K562 (cell line): Measurements from ENCODE around the gene NDUFA5. TPM values are rescaled to one million over a fixed set of nuclear protein-coding genes. Genes with fewer than 3 reads are reported as not detected.
A peak's percentile ranks its signal among the peaks of the same experiment; 100 is the strongest.

Experiments used
- BMI1 ChIP-seq: fragments of 150-350 bp; IDR thresholded peaks from 2 replicates; pipeline ENCODE4 v1.6.1; 2014; ENCODE audit warnings: low read length
- CHD4 ChIP-seq: fragments of 200-600 bp; sonication (generic); IDR thresholded peaks from 3 replicates; pipeline ENCODE4 v1.6.1; 2012; ENCODE audit warnings: low read depth, mild to moderate bottlenecking, mixed read lengths, low read length, inconsistent platforms; ENCODE audit not compliant: insufficient read depth, insufficient replicate concordance, poor library complexity, severe bottlenecking
- E2F3 ChIP-seq: fragments of 250-450 bp; sonication (Bioruptor Pico); IDR thresholded peaks from 2 replicates; pipeline ENCODE4 v1.4.0; 2020; ENCODE audit warnings: mild to moderate bottlenecking
- ELF1 ChIP-seq: fragments of 200-800 bp; sonication (Bioruptor generic); IDR thresholded peaks from 2 replicates; pipeline ENCODE4 v1.6.1; 2016; ENCODE audit warnings: missing genetic modification characterization, missing compliant biosample characterization
- ELF4 ChIP-seq: fragments of 450-650 bp; formaldehyde crosslinking; IDR thresholded peaks from 2 replicates; pipeline ENCODE4 v1.4.0; 2022; ENCODE audit warnings: missing genetic modification characterization
- GATAD2B ChIP-seq: fragments of 450-650 bp; IDR thresholded peaks from 2 replicates; pipeline ENCODE4 v1.6.1; 2017; ENCODE audit warnings: mild to moderate bottlenecking, borderline replicate concordance
- HOXB6 ChIP-seq: fragments of 250-450 bp; sonication (Bioruptor Pico); IDR thresholded peaks from 2 replicates; pipeline ENCODE4 v1.5.1; 2022; ENCODE audit warnings: mild to moderate bottlenecking, borderline replicate concordance
- KDM2B ChIP-seq: fragments of 250-450 bp; sonication (Bioruptor Pico); IDR thresholded peaks from 2 replicates; pipeline ENCODE4 v1.8.0; 2021; ENCODE audit warnings: mild to moderate bottlenecking, moderate library complexity
- NR1H2 ChIP-seq: sonication (generic); formaldehyde crosslinking; IDR thresholded peaks from 2 replicates; pipeline ENCODE4 v1.4.0; 2020; ENCODE audit warnings: mild to moderate bottlenecking, missing genetic modification reagents
- PRPF4 ChIP-seq: fragments of 200-400 bp; formaldehyde crosslinking; IDR thresholded peaks from one replicate; pipeline ENCODE4 v1.6.1; 2017; ENCODE audit warnings: low read length, low read depth, mild to moderate bottlenecking; ENCODE audit not compliant: insufficient read depth, poor library complexity, severe bottlenecking
- SP2 ChIP-seq: IDR thresholded peaks from 2 replicates; pipeline ENCODE4 v1.6.1; 2011; ENCODE audit warnings: mild to moderate bottlenecking, low read depth, low read length, moderate library complexity; ENCODE audit not compliant: poor library complexity, severe bottlenecking; ENCODE audit errors: extremely low read depth
- SRF ChIP-seq, 2 experiments: fragments of 250-450, 450-650 bp in 1 of 2; sonication (Bioruptor Pico) in 1 of 2; sonication (generic) in 1 of 2; formaldehyde crosslinking; IDR thresholded peaks; 2 replicates each; pipeline versions ENCODE4 v1.5.0 to v1.5.1; 2020 to 2022; ENCODE audit warnings: mild to moderate bottlenecking in 1 of 2, missing genetic modification reagents in 1 of 2
- TAF7 ChIP-seq: fragments of 450-650 bp; IDR thresholded peaks from 2 replicates; pipeline ENCODE4 v1.6.1; 2016; ENCODE audit warnings: missing genetic modification characterization, missing compliant biosample characterization
- TRIM28 ChIP-seq: fragments of 450-650 bp; IDR thresholded peaks from 2 replicates; pipeline ENCODE4 v1.6.1; 2017
- XRCC5 ChIP-seq: fragments of 200-400 bp; formaldehyde crosslinking; IDR thresholded peaks from 2 replicates; pipeline ENCODE4 v1.6.1; 2017; ENCODE audit warnings: low read depth, mild to moderate bottlenecking, low read length
- ZNF12 ChIP-seq: sonication (generic); formaldehyde crosslinking; IDR thresholded peaks from 2 replicates; pipeline ENCODE4 v1.4.0; 2020; ENCODE audit warnings: mild to moderate bottlenecking, missing genetic modification reagents
- ZNF23 ChIP-seq: fragments of 250-450 bp; sonication (Bioruptor Pico); IDR thresholded peaks from 2 replicates; pipeline ENCODE4 v1.4.0; 2020; ENCODE audit warnings: mild to moderate bottlenecking
- ZNF239 ChIP-seq: fragments of 250-450 bp; sonication (Bioruptor Pico); IDR thresholded peaks from 2 replicates; pipeline ENCODE4 v1.4.0; 2020; ENCODE audit warnings: mild to moderate bottlenecking
- ZNF785 ChIP-seq: fragments of 250-450 bp; sonication (Bioruptor Pico); IDR thresholded peaks from 2 replicates; pipeline ENCODE4 v1.4.0; 2020; ENCODE audit warnings: mild to moderate bottlenecking
- ZSCAN29 ChIP-seq: fragments of 450-650 bp; IDR thresholded peaks from 2 replicates; pipeline ENCODE4 v1.6.1; 2017
- polyA plus RNA-seq, 8 experiments: library from polyadenylated mRNA; depleted of rRNA in 4 of 8; stranded (reverse) in 5 of 8; unstranded in 3 of 8; fragments of >200 nt; fragmentation: Nextera tagmentation in 2 of 8; fragmentation: Illumina TruSeq in 1 of 8; extraction: Ambion mirVana in 2 of 8; extraction: Trizol in 1 of 8; gene quantifications; 2 replicates each; pipeline versions ENCODE4 v1.2.1 to v1.2.3, GENCODE V29; 2011 to 2014; ENCODE audit warnings: inconsistent platforms in 1 of 8, missing spikeins in 1 of 8
- total RNA-seq, 7 experiments: library from RNA; depleted of rRNA in 6 of 7; stranded (reverse); fragments of >200 nt in 6 of 7; fragmentation: Illumina TruSeq in 2 of 7; extraction: Trizol in 2 of 7; gene quantifications; 2 replicates each; pipeline versions ENCODE4 v1.2.1 to v1.2.3, GENCODE V29; 2011 to 2021; ENCODE audit warnings: low replicate concordance in 1 of 7
- TF ChIP-seq, protein P1 (sequence below): fragments of 250-450 bp; sonication (Bioruptor Pico); IDR thresholded peaks from 2 replicates; pipeline ENCODE4 v1.5.0; 2022; ENCODE audit warnings: mild to moderate bottlenecking
- TF ChIP-seq, protein P2 (sequence below): fragments of 250-450 bp; sonication (Bioruptor Pico); IDR thresholded peaks from 2 replicates; pipeline ENCODE4 v1.6.1; 2021; ENCODE audit warnings: mild to moderate bottlenecking
- TF ChIP-seq, protein P3 (sequence below): sonication (generic); formaldehyde crosslinking; IDR thresholded peaks from 2 replicates; pipeline ENCODE4 v1.8.0; 2023; ENCODE audit warnings: mild to moderate bottlenecking, missing genetic modification reagents
- TF ChIP-seq, protein P4 (sequence below): IDR thresholded peaks from 2 replicates; pipeline ENCODE4 v1.6.1; 2011; ENCODE audit not compliant: insufficient read length; ENCODE audit errors: extremely low read depth

NDUFA5 gene
- total and polyA plus RNA-seq, 9 of the 15 experiments (the other 6 are each of a cell fraction or from before 2014, with no cell fraction given) = 155 to 677 (median 269) TPM

DNA sequence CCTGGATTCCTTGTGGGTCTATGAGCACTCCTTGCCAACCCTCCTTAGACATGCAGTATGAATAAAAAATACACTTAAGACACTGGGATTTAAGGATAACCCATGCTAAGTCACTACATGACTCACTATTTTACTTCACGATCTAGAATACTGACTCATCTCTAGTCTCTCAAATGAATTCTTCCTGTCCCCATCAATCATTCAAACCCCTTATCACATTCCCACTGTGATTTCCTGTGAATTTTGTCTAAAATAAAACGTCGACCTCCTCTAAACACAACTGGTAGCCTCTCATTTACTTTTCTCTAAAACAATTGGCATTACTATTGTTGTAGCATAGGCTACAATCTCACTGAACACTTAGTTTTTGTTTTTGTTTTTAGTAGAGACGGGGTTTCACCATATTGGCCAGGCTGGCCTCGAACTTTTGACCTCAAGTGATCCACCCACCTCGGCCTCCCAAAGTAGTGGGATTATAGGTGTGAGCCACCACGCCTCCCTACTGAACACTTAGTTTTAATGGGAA is 19.4 kb downstream of the NDUFA5 start (continued):
- TF ChIP-seq, protein P1, sequence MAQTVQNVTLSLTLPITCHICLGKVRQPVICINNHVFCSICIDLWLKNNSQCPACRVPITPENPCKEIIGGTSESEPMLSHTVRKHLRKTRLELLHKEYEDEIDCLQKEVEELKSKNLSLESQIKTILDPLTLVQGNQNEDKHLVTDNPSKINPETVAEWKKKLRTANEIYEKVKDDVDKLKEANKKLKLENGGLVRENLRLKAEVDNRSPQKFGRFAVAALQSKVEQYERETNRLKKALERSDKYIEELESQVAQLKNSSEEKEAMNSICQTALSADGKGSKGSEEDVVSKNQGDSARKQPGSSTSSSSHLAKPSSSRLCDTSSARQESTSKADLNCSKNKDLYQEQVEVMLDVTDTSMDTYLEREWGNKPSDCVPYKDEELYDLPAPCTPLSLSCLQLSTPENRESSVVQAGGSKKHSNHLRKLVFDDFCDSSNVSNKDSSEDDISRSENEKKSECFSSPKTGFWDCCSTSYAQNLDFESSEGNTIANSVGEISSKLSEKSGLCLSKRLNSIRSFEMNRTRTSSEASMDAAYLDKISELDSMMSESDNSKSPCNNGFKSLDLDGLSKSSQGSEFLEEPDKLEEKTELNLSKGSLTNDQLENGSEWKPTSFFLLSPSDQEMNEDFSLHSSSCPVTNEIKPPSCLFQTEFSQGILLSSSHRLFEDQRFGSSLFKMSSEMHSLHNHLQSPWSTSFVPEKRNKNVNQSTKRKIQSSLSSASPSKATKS (CRISPR knock-in tag) = no peak
- no peak for TF ChIP-seq BMI1
- TF ChIP-seq, protein P2, sequence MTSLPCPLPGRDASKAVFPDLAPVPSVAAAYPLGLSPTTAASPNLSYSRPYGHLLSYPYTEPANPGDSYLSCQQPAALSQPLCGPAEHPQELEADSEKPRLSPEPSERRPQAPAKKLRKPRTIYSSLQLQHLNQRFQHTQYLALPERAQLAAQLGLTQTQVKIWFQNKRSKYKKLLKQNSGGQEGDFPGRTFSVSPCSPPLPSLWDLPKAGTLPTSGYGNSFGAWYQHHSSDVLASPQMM = no peak
- TF ChIP-seq ZNF12 = no peak
- TF ChIP-seq ZNF785 (CRISPR knock-in tag) = no peak
- TF ChIP-seq HOXB6 (CRISPR knock-in tag) = no peak
- no peak for TF ChIP-seq CHD4
- no peak for TF ChIP-seq ZSCAN29
- no peak; the same call in 1 of the 2 replicates for TF ChIP-seq ZNF23
- TF ChIP-seq GATAD2B = no peak
- TF ChIP-seq, protein P3, sequence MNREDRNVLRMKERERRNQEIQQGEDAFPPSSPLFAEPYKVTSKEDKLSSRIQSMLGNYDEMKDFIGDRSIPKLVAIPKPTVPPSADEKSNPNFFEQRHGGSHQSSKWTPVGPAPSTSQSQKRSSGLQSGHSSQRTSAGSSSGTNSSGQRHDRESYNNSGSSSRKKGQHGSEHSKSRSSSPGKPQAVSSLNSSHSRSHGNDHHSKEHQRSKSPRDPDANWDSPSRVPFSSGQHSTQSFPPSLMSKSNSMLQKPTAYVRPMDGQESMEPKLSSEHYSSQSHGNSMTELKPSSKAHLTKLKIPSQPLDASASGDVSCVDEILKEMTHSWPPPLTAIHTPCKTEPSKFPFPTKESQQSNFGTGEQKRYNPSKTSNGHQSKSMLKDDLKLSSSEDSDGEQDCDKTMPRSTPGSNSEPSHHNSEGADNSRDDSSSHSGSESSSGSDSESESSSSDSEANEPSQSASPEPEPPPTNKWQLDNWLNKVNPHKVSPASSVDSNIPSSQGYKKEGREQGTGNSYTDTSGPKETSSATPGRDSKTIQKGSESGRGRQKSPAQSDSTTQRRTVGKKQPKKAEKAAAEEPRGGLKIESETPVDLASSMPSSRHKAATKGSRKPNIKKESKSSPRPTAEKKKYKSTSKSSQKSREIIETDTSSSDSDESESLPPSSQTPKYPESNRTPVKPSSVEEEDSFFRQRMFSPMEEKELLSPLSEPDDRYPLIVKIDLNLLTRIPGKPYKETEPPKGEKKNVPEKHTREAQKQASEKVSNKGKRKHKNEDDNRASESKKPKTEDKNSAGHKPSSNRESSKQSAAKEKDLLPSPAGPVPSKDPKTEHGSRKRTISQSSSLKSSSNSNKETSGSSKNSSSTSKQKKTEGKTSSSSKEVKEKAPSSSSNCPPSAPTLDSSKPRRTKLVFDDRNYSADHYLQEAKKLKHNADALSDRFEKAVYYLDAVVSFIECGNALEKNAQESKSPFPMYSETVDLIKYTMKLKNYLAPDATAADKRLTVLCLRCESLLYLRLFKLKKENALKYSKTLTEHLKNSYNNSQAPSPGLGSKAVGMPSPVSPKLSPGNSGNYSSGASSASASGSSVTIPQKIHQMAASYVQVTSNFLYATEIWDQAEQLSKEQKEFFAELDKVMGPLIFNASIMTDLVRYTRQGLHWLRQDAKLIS (CRISPR knock-in tag) = no peak
- no peak for TF ChIP-seq SRF (CRISPR knock-in tag; IDR thresholded peaks at IDR 0.05)
- peak; percentile 26; the same call in 1 of the 2 replicates for TF ChIP-seq ELF1 (tag)
- TF ChIP-seq KDM2B (CRISPR knock-in tag) = no peak
- TF ChIP-seq PRPF4 = no peak
- no peak for TF ChIP-seq NR1H2
- TF ChIP-seq ZNF239 = no peak
- peak; percentile 51; the same call in 1 of the 2 replicates for TF ChIP-seq TRIM28
- TF ChIP-seq, protein P4, sequence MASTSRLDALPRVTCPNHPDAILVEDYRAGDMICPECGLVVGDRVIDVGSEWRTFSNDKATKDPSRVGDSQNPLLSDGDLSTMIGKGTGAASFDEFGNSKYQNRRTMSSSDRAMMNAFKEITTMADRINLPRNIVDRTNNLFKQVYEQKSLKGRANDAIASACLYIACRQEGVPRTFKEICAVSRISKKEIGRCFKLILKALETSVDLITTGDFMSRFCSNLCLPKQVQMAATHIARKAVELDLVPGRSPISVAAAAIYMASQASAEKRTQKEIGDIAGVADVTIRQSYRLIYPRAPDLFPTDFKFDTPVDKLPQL = no peak
- no peak for TF ChIP-seq E2F3
- TF ChIP-seq TAF7 (tag) = no peak
- TF ChIP-seq ELF4 (CRISPR knock-in tag) = no peak
- TF ChIP-seq XRCC5 = no peak
- no peak for TF ChIP-seq SP2
